HL-60 (cell line): ENCODE results near the gene TPGS1.

Experiments used
- DNase-seq, 2 experiments: peaks; one replicate each; pipeline ENCODE4 v3.0.0-alpha.2; 2010 to 2020; ENCODE audit warnings: low read depth in 1 of 2, low spot score in 1 of 2
- H3K27ac ChIP-seq: fragments of 250-450 bp; sonication (Bioruptor Pico); replicated peaks from 2 replicates; pipeline ENCODE4 v1.5.1; 2020; ENCODE audit warnings: mild to moderate bottlenecking, moderate library complexity
- H3K27me3 ChIP-seq: fragments of 250-450 bp; sonication (Bioruptor Pico); 2 replicates; pipeline ENCODE4 v1.5.1; 2021; ENCODE audit warnings: mild to moderate bottlenecking, moderate library complexity; ENCODE audit not compliant: insufficient read depth, poor library complexity, severe bottlenecking
- H3K4me3 ChIP-seq: replicated peaks from 2 replicates; pipeline ENCODE4 v1.5.1; 2011; ENCODE audit warnings: mild to moderate bottlenecking, control low read depth, low read length; ENCODE audit not compliant: insufficient read depth
- GABPA ChIP-seq: IDR thresholded peaks from 2 replicates; pipeline ENCODE4 v1.6.1; 2012; ENCODE audit warnings: low read depth
- POLR2AphosphoS5 ChIP-seq: IDR thresholded peaks from 2 replicates; pipeline ENCODE4 v1.6.1; 2012; ENCODE audit warnings: low read depth
- SPI1 ChIP-seq: IDR thresholded peaks from 2 replicates; pipeline ENCODE4 v1.6.1; 2012; ENCODE audit warnings: low read depth, mild to moderate bottlenecking, borderline replicate concordance
- TF ChIP-seq, protein P1 (sequence below): IDR thresholded peaks from one replicate; pipeline ENCODE4 v1.5.1; 2011; ENCODE audit warnings: low read length, control low read depth, inconsistent platforms; ENCODE audit not compliant: insufficient read depth
- TF ChIP-seq, protein P2 (sequence below): IDR thresholded peaks from 2 replicates; pipeline ENCODE4 v1.6.1; 2012; ENCODE audit warnings: low read depth; ENCODE audit not compliant: insufficient replicate concordance

TPGS1 gene

DNA sequence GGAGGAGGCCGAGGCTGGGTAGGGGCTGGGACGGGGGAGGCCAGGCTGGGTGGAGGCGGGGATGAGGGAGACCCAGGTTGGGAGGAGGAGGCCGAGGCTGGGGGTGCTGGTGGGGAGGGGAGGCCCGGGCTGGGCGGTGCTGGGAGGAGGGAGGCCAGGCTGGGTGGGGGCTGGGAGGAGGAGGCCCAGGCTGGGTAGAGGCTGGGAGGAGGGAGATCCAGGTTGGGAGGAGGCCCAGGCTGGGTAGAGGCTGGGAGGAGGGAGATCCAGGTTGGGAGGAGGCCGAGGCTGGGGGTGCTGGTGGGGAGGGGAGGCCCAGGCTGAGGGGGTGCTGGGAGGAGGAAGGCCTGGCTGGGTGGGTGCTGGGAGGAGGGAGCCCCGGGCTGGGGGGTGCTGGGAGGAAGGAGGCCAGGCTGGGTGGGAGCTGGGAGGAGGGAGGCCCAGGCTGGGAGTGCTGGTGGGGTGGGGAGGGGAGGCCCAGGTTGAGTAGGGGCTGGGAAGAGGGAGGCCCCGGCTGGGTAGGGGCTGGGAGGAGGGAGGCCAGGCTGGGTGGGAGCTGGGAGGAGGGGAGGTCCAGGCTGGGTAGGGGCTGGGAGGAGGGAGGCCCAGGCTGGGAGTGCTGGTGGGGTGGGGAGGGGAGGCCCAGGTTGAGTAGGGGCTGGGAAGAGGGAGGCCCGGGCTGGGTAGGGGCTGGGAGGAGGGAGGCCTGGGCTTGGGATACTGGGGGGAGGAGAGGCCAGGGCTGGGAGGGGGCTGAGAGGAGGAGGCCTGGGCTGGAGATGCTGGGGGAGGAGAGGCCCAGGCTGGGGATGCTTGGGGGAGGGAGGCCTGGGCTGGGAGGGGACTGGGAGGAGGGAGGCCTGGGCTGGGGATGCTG is 10.7 kb downstream of the TPGS1 start:
- no peak for DNase-seq
- no peak overlapping the region for H3K27ac ChIP-seq
- no peaks in the 10 kb centered on the region for H3K27me3 ChIP-seq
- H3K4me3 ChIP-seq, result no peak overlapping the region
- TF ChIP-seq GABPA (no peak), SPI1 (no peak), POLR2AphosphoS5 (no peak)
- TF ChIP-seq, protein P1, sequence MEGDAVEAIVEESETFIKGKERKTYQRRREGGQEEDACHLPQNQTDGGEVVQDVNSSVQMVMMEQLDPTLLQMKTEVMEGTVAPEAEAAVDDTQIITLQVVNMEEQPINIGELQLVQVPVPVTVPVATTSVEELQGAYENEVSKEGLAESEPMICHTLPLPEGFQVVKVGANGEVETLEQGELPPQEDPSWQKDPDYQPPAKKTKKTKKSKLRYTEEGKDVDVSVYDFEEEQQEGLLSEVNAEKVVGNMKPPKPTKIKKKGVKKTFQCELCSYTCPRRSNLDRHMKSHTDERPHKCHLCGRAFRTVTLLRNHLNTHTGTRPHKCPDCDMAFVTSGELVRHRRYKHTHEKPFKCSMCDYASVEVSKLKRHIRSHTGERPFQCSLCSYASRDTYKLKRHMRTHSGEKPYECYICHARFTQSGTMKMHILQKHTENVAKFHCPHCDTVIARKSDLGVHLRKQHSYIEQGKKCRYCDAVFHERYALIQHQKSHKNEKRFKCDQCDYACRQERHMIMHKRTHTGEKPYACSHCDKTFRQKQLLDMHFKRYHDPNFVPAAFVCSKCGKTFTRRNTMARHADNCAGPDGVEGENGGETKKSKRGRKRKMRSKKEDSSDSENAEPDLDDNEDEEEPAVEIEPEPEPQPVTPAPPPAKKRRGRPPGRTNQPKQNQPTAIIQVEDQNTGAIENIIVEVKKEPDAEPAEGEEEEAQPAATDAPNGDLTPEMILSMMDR, result no peak
- TF ChIP-seq, protein P2, sequence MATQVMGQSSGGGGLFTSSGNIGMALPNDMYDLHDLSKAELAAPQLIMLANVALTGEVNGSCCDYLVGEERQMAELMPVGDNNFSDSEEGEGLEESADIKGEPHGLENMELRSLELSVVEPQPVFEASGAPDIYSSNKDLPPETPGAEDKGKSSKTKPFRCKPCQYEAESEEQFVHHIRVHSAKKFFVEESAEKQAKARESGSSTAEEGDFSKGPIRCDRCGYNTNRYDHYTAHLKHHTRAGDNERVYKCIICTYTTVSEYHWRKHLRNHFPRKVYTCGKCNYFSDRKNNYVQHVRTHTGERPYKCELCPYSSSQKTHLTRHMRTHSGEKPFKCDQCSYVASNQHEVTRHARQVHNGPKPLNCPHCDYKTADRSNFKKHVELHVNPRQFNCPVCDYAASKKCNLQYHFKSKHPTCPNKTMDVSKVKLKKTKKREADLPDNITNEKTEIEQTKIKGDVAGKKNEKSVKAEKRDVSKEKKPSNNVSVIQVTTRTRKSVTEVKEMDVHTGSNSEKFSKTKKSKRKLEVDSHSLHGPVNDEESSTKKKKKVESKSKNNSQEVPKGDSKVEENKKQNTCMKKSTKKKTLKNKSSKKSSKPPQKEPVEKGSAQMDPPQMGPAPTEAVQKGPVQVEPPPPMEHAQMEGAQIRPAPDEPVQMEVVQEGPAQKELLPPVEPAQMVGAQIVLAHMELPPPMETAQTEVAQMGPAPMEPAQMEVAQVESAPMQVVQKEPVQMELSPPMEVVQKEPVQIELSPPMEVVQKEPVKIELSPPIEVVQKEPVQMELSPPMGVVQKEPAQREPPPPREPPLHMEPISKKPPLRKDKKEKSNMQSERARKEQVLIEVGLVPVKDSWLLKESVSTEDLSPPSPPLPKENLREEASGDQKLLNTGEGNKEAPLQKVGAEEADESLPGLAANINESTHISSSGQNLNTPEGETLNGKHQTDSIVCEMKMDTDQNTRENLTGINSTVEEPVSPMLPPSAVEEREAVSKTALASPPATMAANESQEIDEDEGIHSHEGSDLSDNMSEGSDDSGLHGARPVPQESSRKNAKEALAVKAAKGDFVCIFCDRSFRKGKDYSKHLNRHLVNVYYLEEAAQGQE, result no peak

DNA sequence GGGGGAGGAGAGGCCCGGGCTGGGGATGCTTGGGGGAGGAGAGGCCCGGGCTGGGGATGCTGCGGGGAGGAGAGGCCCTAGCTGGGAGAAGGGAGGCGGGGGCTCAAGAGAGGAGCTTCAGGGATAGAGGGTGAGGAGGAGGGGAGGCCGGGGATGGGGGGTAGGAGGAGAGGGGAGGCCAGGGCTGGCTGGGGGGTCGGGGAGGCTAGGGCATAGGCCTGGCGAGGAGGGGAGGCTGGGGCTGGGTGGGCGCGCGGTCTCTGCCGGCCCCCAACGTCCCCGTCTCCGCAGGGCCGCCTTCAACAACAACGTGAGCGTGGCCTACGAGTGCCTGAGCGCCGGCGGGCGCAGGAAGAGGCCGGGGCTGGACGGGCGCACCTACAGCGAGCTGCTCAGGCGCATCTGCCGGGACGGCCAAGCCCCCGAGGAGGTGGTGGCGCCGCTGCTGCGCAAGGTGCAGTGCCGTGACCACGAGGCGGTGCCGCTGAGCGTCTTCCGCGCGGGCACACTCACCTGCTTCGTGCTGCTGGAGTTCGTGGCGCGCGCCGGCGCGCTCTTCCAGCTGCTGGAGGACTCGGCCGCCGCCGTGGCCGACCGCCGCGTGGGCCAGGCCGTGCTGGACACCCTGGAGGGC is 11.4 kb downstream of the TPGS1 start:
- DNase-seq, result no peak
- H3K27me3 ChIP-seq, result no peaks in the 10 kb centered on the region
- H3K27ac ChIP-seq, result no peak overlapping the region
- no peak overlapping the region for H3K4me3 ChIP-seq
- TF ChIP-seq GABPA (no peak), POLR2AphosphoS5 (no peak), SPI1 (no peak)
- TF ChIP-seq, protein P1, result no peak
- TF ChIP-seq, protein P2, result no peak

DNA sequence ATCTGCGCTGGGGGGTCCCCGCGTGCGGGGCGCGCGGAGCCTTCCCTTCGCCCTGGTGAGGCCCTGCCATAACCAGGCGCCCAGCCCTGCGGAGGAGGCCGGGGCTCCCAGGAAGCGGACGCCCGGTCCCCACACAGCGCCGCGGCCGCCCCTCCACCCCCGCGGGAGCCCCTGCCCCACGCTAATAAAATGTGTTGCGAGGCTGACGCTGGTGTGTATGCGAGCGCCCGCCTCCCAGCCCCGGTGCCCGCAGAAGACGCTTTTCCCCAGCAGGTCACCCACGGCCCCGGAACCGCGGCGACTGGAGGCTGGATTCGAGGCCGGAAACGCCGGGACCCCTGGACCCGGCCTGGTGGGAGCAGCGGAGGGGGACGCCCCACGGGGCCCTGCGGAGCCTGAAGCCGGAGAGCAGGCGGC is 12.2 kb downstream of the TPGS1 start:
- H3K27ac ChIP-seq, result no peak overlapping the region
- H3K4me3 ChIP-seq, result no peak overlapping the region
- DNase-seq, result no peak
- no peak for TF ChIP-seq POLR2AphosphoS5
- TF ChIP-seq, protein P2, result no peak
- TF ChIP-seq GABPA, result no peak
- no peak for TF ChIP-seq SPI1
- TF ChIP-seq, protein P1, result no peak
- H3K27me3 ChIP-seq, result no peaks in the 10 kb centered on the region
